Measurements from ENCODE around the gene FAM204A. TPM values are rescaled to one million over a fixed set of nuclear protein-coding genes. Genes with fewer than 3 reads are reported as not detected.
A peak's percentile ranks its signal among the peaks of the same experiment; 100 is the strongest.

FAM204A gene
- total and polyA plus RNA-seq, 8 donors, result 39.7 to 86.6 (median 72.9) TPM

DNA sequence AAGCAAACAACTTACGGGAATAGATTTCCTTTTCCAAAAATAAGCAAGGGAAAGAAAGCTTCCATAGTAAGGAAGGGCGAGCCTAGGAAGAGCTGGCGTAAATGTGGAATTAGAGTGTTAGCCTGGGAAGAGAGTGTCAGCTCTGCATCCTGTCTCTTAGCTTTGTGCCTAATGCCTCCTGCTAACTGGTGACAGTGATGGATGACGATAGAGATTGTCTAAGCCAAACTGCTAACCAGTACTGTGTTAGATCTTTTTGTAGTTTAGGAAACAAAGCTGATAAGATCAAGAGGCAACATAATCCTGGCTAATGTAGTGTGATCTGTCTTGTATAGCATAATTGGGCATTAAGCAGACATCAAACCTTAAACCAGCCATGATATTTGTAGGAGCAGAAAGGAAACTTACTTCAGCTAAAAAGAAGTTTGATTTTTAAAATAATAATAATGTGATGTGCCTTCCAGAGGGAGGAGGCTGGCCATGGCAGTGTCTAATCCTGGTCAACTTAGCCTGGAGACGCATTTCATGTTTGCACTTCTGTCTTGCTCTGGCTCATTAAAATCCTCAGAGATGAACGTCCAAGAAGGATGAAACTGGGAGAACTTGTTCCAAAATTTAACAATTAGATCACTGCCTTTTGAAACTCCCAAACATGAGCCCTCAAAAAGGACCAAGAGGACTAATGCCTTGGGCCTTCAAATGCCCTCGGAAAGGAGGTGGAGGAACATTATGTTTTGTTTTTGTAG, 85.1 kb downstream of the FAM204A start:
- Histone ChIP-seq H3K4me1 (no peaks in the 10 kb centered on the region), H3K9me3 (no peaks in the 10 kb centered on the region), H3K27ac (no peak overlapping the region), H3K4me3 (no peak overlapping the region), H3K27me3 (peaks cover 0 to 55% of the 10 kb centered on the region in 2 donors), H3K36me3 (no peaks in the 10 kb centered on the region)
- no peak for TF ChIP-seq CTCF (IDR thresholded peaks at IDR 0.05)
- intact Hi-C loops (cut with DNase I), result no loop called here
- no peak for ATAC-seq
- DNase-seq, result peak in 1 of 4 donors; percentile 11

DNA sequence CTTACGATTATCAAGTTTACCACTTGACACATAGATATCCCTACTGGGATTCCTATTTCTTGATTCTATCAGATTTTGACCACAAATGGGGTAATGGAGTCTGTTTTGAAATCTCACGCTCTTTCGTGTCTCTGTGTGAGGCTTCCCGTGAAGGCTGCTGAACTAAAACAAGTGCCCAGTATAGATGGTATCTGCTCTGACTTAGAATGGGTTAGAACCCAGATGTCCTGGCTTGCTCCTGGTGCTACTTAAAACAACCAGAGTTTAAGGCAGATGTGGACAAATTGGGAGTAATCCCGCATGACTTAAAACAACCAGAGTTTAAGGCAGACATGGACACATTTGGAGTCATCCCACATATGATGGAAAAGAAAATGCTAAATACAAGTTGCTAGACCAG, 85.9 kb downstream of the FAM204A start:
- no peaks in the 10 kb centered on the region for H3K9me3 ChIP-seq
- no peaks in the 10 kb centered on the region for H3K36me3 ChIP-seq
- intact Hi-C loops (cut with DNase I), result no loop called here
- no peak for TF ChIP-seq CTCF (IDR thresholded peaks at IDR 0.05)
- H3K4me3 ChIP-seq, result no peak overlapping the region
- H3K4me1 ChIP-seq, result no peaks in the 10 kb centered on the region
- ATAC-seq (no peak), DNase-seq (no peak)
- no peak overlapping the region for H3K27ac ChIP-seq
- peaks cover 0 to 57% of the 10 kb centered on the region in 2 donors for H3K27me3 ChIP-seq

GRCh38 chr10:118255355-118255754, 86.8 kb downstream of the FAM204A start:
- no peaks in the 10 kb centered on the region for H3K9me3 ChIP-seq
- H3K27ac ChIP-seq, result no peak overlapping the region
- H3K36me3 ChIP-seq, result no peaks in the 10 kb centered on the region
- no peak for TF ChIP-seq CTCF (IDR thresholded peaks at IDR 0.05)
- ATAC-seq (no peak), DNase-seq (no peak)
- no peaks in the 10 kb centered on the region for H3K4me1 ChIP-seq
- intact Hi-C loops (cut with DNase I), result no loop called here
- no peak overlapping the region for H3K4me3 ChIP-seq
- H3K27me3 ChIP-seq, result peaks cover 0 to 59% of the 10 kb centered on the region in 2 donors

GRCh38 chr10:118254654-118255053, 87.5 kb downstream of the FAM204A start:
- ATAC-seq (no peak), DNase-seq (no peak)
- Histone ChIP-seq H3K4me3 (no peak overlapping the region), H3K4me1 (no peaks in the 10 kb centered on the region), H3K27ac (no peak overlapping the region), H3K36me3 (no peaks in the 10 kb centered on the region), H3K27me3 (peaks cover 0 to 66% of the 10 kb centered on the region in 2 donors), H3K9me3 (no peaks in the 10 kb centered on the region)
- no peak for TF ChIP-seq CTCF (IDR thresholded peaks at IDR 0.05)
- intact Hi-C loops (cut with DNase I), result no loop called here

DNA sequence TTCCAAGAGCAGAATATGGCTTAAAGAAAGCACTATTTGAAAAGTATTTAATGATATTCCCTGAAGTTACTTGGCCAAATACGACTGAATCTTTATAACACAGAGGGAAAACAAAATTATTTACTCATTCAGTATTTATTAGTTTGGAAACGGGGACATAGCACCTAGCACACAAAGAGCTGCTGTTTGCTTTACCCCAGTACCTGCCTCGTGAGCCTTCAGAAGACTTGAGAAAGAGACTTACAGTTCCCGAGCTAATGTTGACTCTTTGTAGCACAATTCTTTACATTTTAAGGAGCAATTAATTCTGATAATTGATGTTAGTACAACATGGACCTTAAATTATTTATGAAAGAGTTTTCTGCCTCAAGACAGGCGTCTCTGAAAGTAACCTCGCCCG, 88.7 kb downstream of the FAM204A start:
- H3K36me3 ChIP-seq, result no peaks in the 10 kb centered on the region
- H3K9me3 ChIP-seq, result no peaks in the 10 kb centered on the region
- intact Hi-C loops (cut with DNase I), result no loop called here
- ATAC-seq (no peak), DNase-seq (no peak)
- no peak overlapping the region for H3K4me3 ChIP-seq
- no peak for TF ChIP-seq CTCF (IDR thresholded peaks at IDR 0.05)
- H3K4me1 ChIP-seq, result no peaks in the 10 kb centered on the region
- no peak overlapping the region for H3K27ac ChIP-seq
- peaks cover 0 to 67% of the 10 kb centered on the region in 2 donors for H3K27me3 ChIP-seq
